Ovary (tissue), 3 donors: ENCODE data around the gene IL9.

Source experiments
- POLR2A ChIP-seq: fragments of 450-650 bp; IDR thresholded peaks from one replicate; pipeline ENCODE4 v1.6.1; 2017; ENCODE audit warnings: antibody characterized with exemption, mild to moderate bottlenecking, moderate library complexity
- TF ChIP-seq, protein P1 (sequence below), 3 donors: fragments of 450-650 bp in 2 of 3; fragments of 200-600 bp in 1 of 3; IDR thresholded peaks; one replicate each; pipeline versions ENCODE4 v1.5.1 to v1.8.0; 2016 to 2022; ENCODE audit warnings: antibody characterized with exemption in 3 of 3, mild to moderate bottlenecking in 1 of 3
- donor health status: DM: no; HTN: no; CAD: no.

DNA sequence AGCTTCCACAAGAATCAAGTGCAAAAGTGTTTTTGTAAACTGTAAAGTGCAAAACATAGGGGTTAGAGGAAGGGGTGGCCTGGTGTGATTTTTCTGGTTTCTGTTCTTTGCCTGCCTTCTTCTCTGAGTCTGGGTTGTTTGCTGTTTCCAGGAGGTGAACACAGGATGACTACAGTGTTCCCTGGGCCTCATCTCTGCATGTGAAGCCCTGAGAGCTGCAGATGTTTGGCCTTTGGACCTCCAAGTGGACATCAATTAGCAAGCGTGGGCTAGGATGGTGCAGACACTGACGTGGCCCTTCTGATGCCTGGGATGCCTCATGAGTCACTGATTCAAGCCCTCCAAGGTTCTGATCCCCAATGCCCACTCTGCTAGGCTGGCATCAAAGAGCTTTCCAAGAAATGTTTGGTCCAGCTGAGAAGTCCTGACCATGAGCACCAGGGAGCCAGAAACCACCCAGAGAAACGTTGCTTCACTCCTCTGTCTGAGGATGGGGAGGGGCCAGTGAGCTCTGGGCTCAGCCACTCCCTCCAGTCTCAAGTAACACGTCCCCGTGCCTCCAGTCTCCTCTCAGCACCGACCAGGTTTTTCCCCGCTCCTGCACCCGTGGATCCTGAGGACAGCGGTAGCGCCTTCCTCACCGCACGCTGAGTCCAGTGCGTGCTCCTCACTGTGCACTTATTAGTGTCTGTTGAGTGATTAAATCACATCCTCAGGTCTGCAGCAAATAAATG lies 7.6 kb downstream of the IL9 start:
- TF ChIP-seq POLR2A: no peak
- TF ChIP-seq, protein P1, sequence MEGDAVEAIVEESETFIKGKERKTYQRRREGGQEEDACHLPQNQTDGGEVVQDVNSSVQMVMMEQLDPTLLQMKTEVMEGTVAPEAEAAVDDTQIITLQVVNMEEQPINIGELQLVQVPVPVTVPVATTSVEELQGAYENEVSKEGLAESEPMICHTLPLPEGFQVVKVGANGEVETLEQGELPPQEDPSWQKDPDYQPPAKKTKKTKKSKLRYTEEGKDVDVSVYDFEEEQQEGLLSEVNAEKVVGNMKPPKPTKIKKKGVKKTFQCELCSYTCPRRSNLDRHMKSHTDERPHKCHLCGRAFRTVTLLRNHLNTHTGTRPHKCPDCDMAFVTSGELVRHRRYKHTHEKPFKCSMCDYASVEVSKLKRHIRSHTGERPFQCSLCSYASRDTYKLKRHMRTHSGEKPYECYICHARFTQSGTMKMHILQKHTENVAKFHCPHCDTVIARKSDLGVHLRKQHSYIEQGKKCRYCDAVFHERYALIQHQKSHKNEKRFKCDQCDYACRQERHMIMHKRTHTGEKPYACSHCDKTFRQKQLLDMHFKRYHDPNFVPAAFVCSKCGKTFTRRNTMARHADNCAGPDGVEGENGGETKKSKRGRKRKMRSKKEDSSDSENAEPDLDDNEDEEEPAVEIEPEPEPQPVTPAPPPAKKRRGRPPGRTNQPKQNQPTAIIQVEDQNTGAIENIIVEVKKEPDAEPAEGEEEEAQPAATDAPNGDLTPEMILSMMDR (IDR thresholded peaks at IDR 0.05): no peak
